Kidney epithelial cell (primary cell): ENCODE results near the gene EPM2A. TPM values are rescaled to one million over a fixed set of nuclear protein-coding genes. Genes with fewer than 3 reads are reported as not detected.

ENCODE experiments used
- DNase-seq: peaks from one replicate; pipeline ENCODE4 v3.0.0-alpha.2; 2010; ENCODE audit warnings: low read depth
- H3K27me3 ChIP-seq: 2 replicates; pipeline ENCODE4 v1.6.0; 2011; ENCODE audit warnings: low read length; ENCODE audit not compliant: control insufficient read depth, insufficient read depth
- H3K36me3 ChIP-seq: 2 replicates; pipeline ENCODE4 v1.5.1; 2011; ENCODE audit warnings: low read length; ENCODE audit not compliant: control insufficient read depth, insufficient read depth
- H3K4me3 ChIP-seq: 2 replicates; pipeline ENCODE4 v1.5.1; 2011; ENCODE audit warnings: low read depth, mild to moderate bottlenecking, control low read depth, low read length
- CTCF ChIP-seq: IDR thresholded peaks from 2 replicates; pipeline ENCODE4 v1.5.1; 2011; ENCODE audit warnings: mild to moderate bottlenecking, moderate library complexity, low read length, control low read depth, inconsistent platforms; ENCODE audit not compliant: insufficient read depth, poor library complexity, severe bottlenecking
- total RNA-seq: library from RNA; depleted of rRNA; stranded (reverse); fragments of >200 nt; gene quantifications from 2 replicates; pipeline ENCODE4 v1.2.3, GENCODE V29; 2015

EPM2A gene
- total RNA-seq, 1 donor from 2014 or later = 7.3 TPM

GRCh38 chr6:145648149-145648548 is 87.2 kb downstream of the EPM2A start:
- DNase-seq = no peak
- Histone ChIP-seq H3K36me3 (no peaks in the 10 kb centered on the region), H3K27me3 (no peaks in the 10 kb centered on the region), H3K4me3 (no peak overlapping the region)
- no peak for TF ChIP-seq CTCF

- Histone ChIP-seq H3K27me3 (no peaks in the 10 kb centered on the region), H3K4me3 (no peak overlapping the region), H3K36me3 (no peaks in the 10 kb centered on the region)
- no peak for TF ChIP-seq CTCF
- DNase-seq = no peak
Observed at GRCh38 chr6:145647602-145648001, 87.7 kb downstream of the EPM2A start.

- H3K27me3 ChIP-seq = no peaks in the 10 kb centered on the region
- no peak for TF ChIP-seq CTCF
- H3K36me3 ChIP-seq = no peaks in the 10 kb centered on the region
- no peak overlapping the region for H3K4me3 ChIP-seq
- DNase-seq = no peak
Observed at GRCh38 chr6:145643760-145644159, 91.6 kb downstream of the EPM2A start.

- Histone ChIP-seq H3K36me3 (no peaks in the 10 kb centered on the region), H3K4me3 (no peak overlapping the region), H3K27me3 (no peaks in the 10 kb centered on the region)
- DNase-seq = no peak
- TF ChIP-seq CTCF = peak; percentile 90
Observed at GRCh38 chr6:145633981-145634627, 101.2 kb downstream of the EPM2A start.

GRCh38 chr6:145632971-145633370 is 102.3 kb downstream of the EPM2A start:
- TF ChIP-seq CTCF = no peak
- Histone ChIP-seq H3K27me3 (no peaks in the 10 kb centered on the region), H3K4me3 (no peak overlapping the region), H3K36me3 (no peaks in the 10 kb centered on the region)
- no peak for DNase-seq

- no peak for TF ChIP-seq CTCF
- H3K36me3 ChIP-seq = no peaks in the 10 kb centered on the region
- H3K4me3 ChIP-seq = no peak overlapping the region
- DNase-seq = no peak
- H3K27me3 ChIP-seq = no peaks in the 10 kb centered on the region
Observed at GRCh38 chr6:145631374-145631773, 103.9 kb downstream of the EPM2A start.
